ENCODE measurements around the gene ARHGAP44.

The ARHGAP44 gene

GRCh38 chr17:12826431-12826830 lies 37.1 kb downstream of the ARHGAP44 start:
- Histone ChIP-seq H3K27me3 (ENCODE audit: control insufficient read depth, insufficient read depth, low read length) (no peaks in the 10 kb centered on the region), H3K4me3 (ENCODE audit: low read length) (no peak overlapping the region), H3K9me3 (ENCODE audit: control insufficient read depth, low read depth, low read length) (peaks cover 4% of the 10 kb centered on the region), H3K36me3 (ENCODE audit: control insufficient read depth, low read depth, low read length) (no peaks in the 10 kb centered on the region), H3K9ac (ENCODE audit: low read length) (no peak overlapping the region), H3K27ac (ENCODE audit: low read length) (no peak overlapping the region), H3K4me1 (ENCODE audit: control insufficient read depth, low read depth, low read length) (no peaks in the 10 kb centered on the region)

- Histone ChIP-seq H3K4me1 (ENCODE audit: control insufficient read depth, low read depth, low read length) (no peaks in the 10 kb centered on the region), H3K9me3 (ENCODE audit: control insufficient read depth, low read depth, low read length) (peaks cover 6% of the 10 kb centered on the region), H3K4me3 (ENCODE audit: low read length) (no peak overlapping the region), H3K36me3 (ENCODE audit: control insufficient read depth, low read depth, low read length) (no peaks in the 10 kb centered on the region), H3K27ac (ENCODE audit: low read length) (no peak overlapping the region), H3K9ac (ENCODE audit: low read length) (no peak overlapping the region), H3K27me3 (ENCODE audit: control insufficient read depth, insufficient read depth, low read length) (no peaks in the 10 kb centered on the region)
Measured at GRCh38 chr17:12830777-12831247, 41.5 kb downstream of the ARHGAP44 start.

- H3K27ac ChIP-seq (ENCODE audit: low read length): no peak overlapping the region
- H3K36me3 ChIP-seq (ENCODE audit: control insufficient read depth, low read depth, low read length): no peaks in the 10 kb centered on the region
- no peak overlapping the region for H3K9ac ChIP-seq (ENCODE audit: low read length)
- H3K4me1 ChIP-seq (ENCODE audit: control insufficient read depth, low read depth, low read length): no peaks in the 10 kb centered on the region
- H3K27me3 ChIP-seq (ENCODE audit: control insufficient read depth, insufficient read depth, low read length): no peaks in the 10 kb centered on the region
- H3K4me3 ChIP-seq (ENCODE audit: low read length): no peak overlapping the region
- peaks cover 6% of the 10 kb centered on the region for H3K9me3 ChIP-seq (ENCODE audit: control insufficient read depth, low read depth, low read length)
Measured at GRCh38 chr17:12831839-12832238, 42.5 kb downstream of the ARHGAP44 start.

- no peaks in the 10 kb centered on the region for H3K36me3 ChIP-seq (ENCODE audit: control insufficient read depth, low read depth, low read length)
- no peak overlapping the region for H3K4me3 ChIP-seq (ENCODE audit: low read length)
- H3K9ac ChIP-seq (ENCODE audit: low read length): no peak overlapping the region
- no peaks in the 10 kb centered on the region for H3K9me3 ChIP-seq (ENCODE audit: control insufficient read depth, low read depth, low read length)
- no peaks in the 10 kb centered on the region for H3K27me3 ChIP-seq (ENCODE audit: control insufficient read depth, insufficient read depth, low read length)
- no peak overlapping the region for H3K27ac ChIP-seq (ENCODE audit: low read length)
- no peaks in the 10 kb centered on the region for H3K4me1 ChIP-seq (ENCODE audit: control insufficient read depth, low read depth, low read length)
Measured at GRCh38 chr17:12839042-12839441, 49.7 kb downstream of the ARHGAP44 start.

- Histone ChIP-seq H3K9me3 (ENCODE audit: control insufficient read depth, low read depth, low read length) (no peaks in the 10 kb centered on the region), H3K27me3 (ENCODE audit: control insufficient read depth, insufficient read depth, low read length) (no peaks in the 10 kb centered on the region), H3K36me3 (ENCODE audit: control insufficient read depth, low read depth, low read length) (no peaks in the 10 kb centered on the region), H3K4me3 (ENCODE audit: low read length) (no peak overlapping the region), H3K9ac (ENCODE audit: low read length) (no peak overlapping the region), H3K27ac (ENCODE audit: low read length) (no peak overlapping the region), H3K4me1 (ENCODE audit: control insufficient read depth, low read depth, low read length) (no peaks in the 10 kb centered on the region)
Measured at GRCh38 chr17:12842936-12843335, 53.6 kb downstream of the ARHGAP44 start.

GRCh38 chr17:12850996-12851395 lies 61.7 kb downstream of the ARHGAP44 start:
- Histone ChIP-seq H3K4me3 (ENCODE audit: low read length) (no peak overlapping the region), H3K9ac (ENCODE audit: low read length) (no peak overlapping the region), H3K27ac (ENCODE audit: low read length) (no peak overlapping the region), H3K9me3 (ENCODE audit: control insufficient read depth, low read depth, low read length) (no peaks in the 10 kb centered on the region), H3K36me3 (ENCODE audit: control insufficient read depth, low read depth, low read length) (no peaks in the 10 kb centered on the region), H3K27me3 (ENCODE audit: control insufficient read depth, insufficient read depth, low read length) (no peaks in the 10 kb centered on the region), H3K4me1 (ENCODE audit: control insufficient read depth, low read depth, low read length) (peaks cover 6% of the 10 kb centered on the region)

GRCh38 chr17:12851901-12852435 lies 62.7 kb downstream of the ARHGAP44 start:
- H3K27me3 ChIP-seq (ENCODE audit: control insufficient read depth, insufficient read depth, low read length): no peaks in the 10 kb centered on the region
- H3K9ac ChIP-seq (ENCODE audit: low read length): no peak overlapping the region
- peaks cover 6% of the 10 kb centered on the region for H3K4me1 ChIP-seq (ENCODE audit: control insufficient read depth, low read depth, low read length)
- no peaks in the 10 kb centered on the region for H3K9me3 ChIP-seq (ENCODE audit: control insufficient read depth, low read depth, low read length)
- no peaks in the 10 kb centered on the region for H3K36me3 ChIP-seq (ENCODE audit: control insufficient read depth, low read depth, low read length)
- no peak overlapping the region for H3K27ac ChIP-seq (ENCODE audit: low read length)
- H3K4me3 ChIP-seq (ENCODE audit: low read length): no peak overlapping the region

GRCh38 chr17:12853921-12854320 lies 64.6 kb downstream of the ARHGAP44 start:
- no peaks in the 10 kb centered on the region for H3K27me3 ChIP-seq (ENCODE audit: control insufficient read depth, insufficient read depth, low read length)
- peaks cover 6% of the 10 kb centered on the region for H3K4me1 ChIP-seq (ENCODE audit: control insufficient read depth, low read depth, low read length)
- H3K4me3 ChIP-seq (ENCODE audit: low read length): no peak overlapping the region
- H3K27ac ChIP-seq (ENCODE audit: low read length): no peak overlapping the region
- no peaks in the 10 kb centered on the region for H3K36me3 ChIP-seq (ENCODE audit: control insufficient read depth, low read depth, low read length)
- H3K9me3 ChIP-seq (ENCODE audit: control insufficient read depth, low read depth, low read length): no peaks in the 10 kb centered on the region
- no peak overlapping the region for H3K9ac ChIP-seq (ENCODE audit: low read length)

- Histone ChIP-seq H3K36me3 (ENCODE audit: control insufficient read depth, low read depth, low read length) (no peaks in the 10 kb centered on the region), H3K4me1 (ENCODE audit: control insufficient read depth, low read depth, low read length) (peaks cover 6% of the 10 kb centered on the region), H3K9ac (ENCODE audit: low read length) (no peak overlapping the region), H3K9me3 (ENCODE audit: control insufficient read depth, low read depth, low read length) (no peaks in the 10 kb centered on the region), H3K4me3 (ENCODE audit: low read length) (no peak overlapping the region), H3K27me3 (ENCODE audit: control insufficient read depth, insufficient read depth, low read length) (no peaks in the 10 kb centered on the region), H3K27ac (ENCODE audit: low read length) (no peak overlapping the region)
Measured at GRCh38 chr17:12856416-12856815, 67.1 kb downstream of the ARHGAP44 start.

GRCh38 chr17:12857592-12857991 lies 68.3 kb downstream of the ARHGAP44 start:
- Histone ChIP-seq H3K27me3 (ENCODE audit: control insufficient read depth, insufficient read depth, low read length) (no peaks in the 10 kb centered on the region), H3K4me1 (ENCODE audit: control insufficient read depth, low read depth, low read length) (peaks cover 6% of the 10 kb centered on the region), H3K27ac (ENCODE audit: low read length) (no peak overlapping the region), H3K9ac (ENCODE audit: low read length) (no peak overlapping the region), H3K36me3 (ENCODE audit: control insufficient read depth, low read depth, low read length) (no peaks in the 10 kb centered on the region), H3K4me3 (ENCODE audit: low read length) (no peak overlapping the region), H3K9me3 (ENCODE audit: control insufficient read depth, low read depth, low read length) (no peaks in the 10 kb centered on the region)

- no peaks in the 10 kb centered on the region for H3K4me1 ChIP-seq (ENCODE audit: control insufficient read depth, low read depth, low read length)
- no peak overlapping the region for H3K27ac ChIP-seq (ENCODE audit: low read length)
- H3K9ac ChIP-seq (ENCODE audit: low read length): no peak overlapping the region
- no peak overlapping the region for H3K4me3 ChIP-seq (ENCODE audit: low read length)
- H3K9me3 ChIP-seq (ENCODE audit: control insufficient read depth, low read depth, low read length): no peaks in the 10 kb centered on the region
- H3K27me3 ChIP-seq (ENCODE audit: control insufficient read depth, insufficient read depth, low read length): no peaks in the 10 kb centered on the region
- H3K36me3 ChIP-seq (ENCODE audit: control insufficient read depth, low read depth, low read length): no peaks in the 10 kb centered on the region
Measured at GRCh38 chr17:12859520-12859919, 70.2 kb downstream of the ARHGAP44 start.

- no peak overlapping the region for H3K4me3 ChIP-seq (ENCODE audit: low read length)
- no peaks in the 10 kb centered on the region for H3K27me3 ChIP-seq (ENCODE audit: control insufficient read depth, insufficient read depth, low read length)
- no peak overlapping the region for H3K27ac ChIP-seq (ENCODE audit: low read length)
- no peak overlapping the region for H3K9ac ChIP-seq (ENCODE audit: low read length)
- no peaks in the 10 kb centered on the region for H3K4me1 ChIP-seq (ENCODE audit: control insufficient read depth, low read depth, low read length)
- no peaks in the 10 kb centered on the region for H3K9me3 ChIP-seq (ENCODE audit: control insufficient read depth, low read depth, low read length)
- no peaks in the 10 kb centered on the region for H3K36me3 ChIP-seq (ENCODE audit: control insufficient read depth, low read depth, low read length)
Measured at GRCh38 chr17:12865769-12866168, 76.5 kb downstream of the ARHGAP44 start.

Data from iPS-18a (cell line).